RKO (cell line): ENCODE measurements around the gene GOLPH3.

Source experiments
- DNase-seq: peaks from one replicate; pipeline ENCODE4 v3.0.0-alpha.2; 2016; ENCODE audit warnings: low spot score

GOLPH3 gene

DNA sequence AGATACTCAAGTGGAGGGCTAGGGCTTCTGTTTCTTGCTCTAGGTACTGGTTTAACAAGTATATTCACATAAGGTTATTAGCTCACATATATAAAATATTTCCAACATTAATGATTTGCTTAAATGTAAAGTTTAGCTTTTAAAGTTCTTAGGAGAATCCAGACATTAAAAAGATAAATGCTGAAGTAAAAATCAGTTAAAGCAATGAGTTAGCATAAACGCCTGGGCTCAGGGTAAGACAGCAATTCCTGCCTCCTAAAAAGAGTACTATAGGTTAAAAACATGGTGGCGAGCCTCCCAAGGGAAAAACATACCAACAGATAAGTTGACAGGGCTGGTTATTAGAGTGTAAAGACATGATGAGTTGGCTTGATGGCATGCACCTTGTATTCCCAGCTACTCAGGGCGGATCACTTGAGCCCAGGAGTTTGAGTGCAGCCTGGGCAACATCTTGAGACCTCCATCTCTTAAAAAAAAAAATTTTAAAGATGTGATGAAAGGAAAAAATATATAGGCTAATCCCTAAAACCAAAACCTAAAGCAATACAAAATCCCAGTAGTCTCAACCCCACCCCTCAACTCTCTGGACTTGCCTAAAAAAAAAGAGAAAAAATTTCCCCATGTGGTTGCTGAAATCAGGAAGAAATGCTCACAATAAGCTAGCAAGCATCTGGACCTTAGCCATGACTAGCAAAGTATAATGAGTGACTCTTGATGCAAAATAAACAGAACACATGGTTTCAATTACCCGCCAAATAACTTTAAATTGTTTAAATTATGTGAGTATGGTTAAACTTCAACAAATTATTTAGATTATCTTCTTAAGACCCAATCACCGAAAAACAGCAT is 3.6 kb downstream of the GOLPH3 start:
- DNase-seq: no peak

DNA sequence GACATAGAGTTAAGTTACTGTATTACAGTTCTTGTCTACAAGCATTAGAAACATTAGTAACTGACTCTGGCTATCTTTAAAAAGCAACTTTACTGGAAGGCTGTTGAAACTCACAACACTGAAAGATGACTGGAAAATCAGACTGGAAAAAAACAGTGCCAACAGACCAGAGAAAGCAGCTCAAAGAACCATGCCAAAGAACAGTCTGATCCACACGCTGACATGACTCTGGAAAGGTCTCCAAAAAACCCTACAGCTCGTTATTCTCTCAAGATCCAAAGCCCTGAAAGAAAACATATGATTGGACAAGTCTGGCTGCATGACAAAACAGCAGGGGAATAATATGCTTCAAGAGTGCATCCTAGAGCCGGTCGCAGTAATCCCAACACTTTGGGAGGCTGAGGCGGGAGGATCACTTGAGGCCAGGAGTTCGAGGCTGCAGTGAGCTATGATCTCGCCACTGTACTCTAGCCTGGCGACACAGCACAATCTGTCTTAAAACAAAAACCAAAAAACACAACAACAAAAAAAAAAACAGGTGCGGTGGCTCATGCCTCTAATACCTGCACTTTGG is 5.6 kb downstream of the GOLPH3 start:
- DNase-seq: no peak

DNA sequence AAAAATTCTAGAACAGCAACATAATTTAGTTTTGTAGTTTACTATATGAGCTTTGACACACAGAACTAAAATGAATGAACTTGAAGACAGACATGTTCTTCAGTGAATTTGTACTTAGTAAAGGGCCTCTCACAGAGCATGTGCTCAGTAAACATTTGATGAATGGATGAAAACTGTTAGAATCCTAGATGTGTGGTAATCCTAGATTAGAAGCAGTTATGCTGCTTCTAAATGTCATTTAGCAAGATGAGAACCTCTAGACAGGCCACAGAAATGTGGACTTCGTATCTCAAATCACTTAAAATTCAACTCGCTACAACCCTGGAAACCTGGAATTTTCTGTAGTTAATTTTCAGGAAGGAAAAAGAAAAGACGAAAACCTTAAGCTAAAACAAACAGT is 8.5 kb downstream of the GOLPH3 start:
- DNase-seq: no peak

DNA sequence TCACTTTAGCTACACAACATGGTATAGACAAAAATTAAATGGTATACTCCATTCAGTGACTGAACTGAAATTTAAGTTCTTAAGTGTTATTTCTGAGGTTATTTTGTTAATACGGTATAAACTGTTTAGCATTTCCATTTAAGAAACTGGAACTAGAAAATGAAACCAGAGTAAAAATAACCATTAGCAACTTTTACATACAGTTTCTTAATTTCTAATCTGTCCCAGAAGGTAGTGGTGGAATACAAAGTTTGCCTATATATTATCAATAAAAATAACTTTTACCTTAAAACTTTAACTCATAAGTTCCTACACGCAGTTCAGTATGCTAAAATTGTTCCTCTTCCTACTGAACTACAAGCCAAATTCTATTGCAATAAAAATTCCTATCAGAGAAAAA is 10.3 kb downstream of the GOLPH3 start:
- DNase-seq: no peak

DNA sequence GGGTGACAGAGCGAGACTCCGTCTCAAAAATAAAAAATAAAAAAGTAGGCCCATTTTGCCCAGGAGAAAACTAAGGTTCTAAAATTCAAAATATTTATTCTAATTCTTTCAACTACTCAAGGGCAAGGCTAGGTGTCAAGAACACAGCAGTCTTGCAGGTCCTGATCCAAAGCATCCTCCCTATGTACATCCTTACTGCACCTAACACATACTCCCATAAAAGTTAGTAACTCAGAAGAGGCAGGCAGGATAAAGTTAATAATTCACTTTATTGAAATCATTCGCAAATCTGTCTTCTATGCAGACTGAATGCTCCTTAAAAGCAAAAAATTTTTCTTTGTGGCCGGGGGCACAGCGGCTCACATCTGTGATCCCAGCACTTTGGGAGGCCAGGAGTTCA is 11.1 kb downstream of the GOLPH3 start:
- DNase-seq: no peak

DNA sequence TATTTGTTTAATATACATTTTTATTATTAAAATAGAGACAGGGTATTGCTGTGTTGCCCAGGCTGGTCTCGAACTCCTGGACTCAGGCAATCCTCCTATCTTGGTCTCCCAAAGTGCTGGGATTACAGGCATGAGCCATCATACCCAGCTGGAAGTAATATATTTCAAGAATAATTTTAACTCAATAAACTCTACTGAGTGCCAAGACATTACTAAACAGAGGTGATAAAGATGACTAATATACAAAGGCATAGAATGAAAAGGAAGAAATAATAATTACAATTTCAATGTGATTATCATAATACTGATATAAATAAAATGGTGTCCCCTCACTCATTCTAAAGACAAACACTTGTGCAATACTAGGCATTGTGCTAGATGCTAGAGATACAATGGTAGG is 13.9 kb downstream of the GOLPH3 start:
- DNase-seq: no peak

DNA sequence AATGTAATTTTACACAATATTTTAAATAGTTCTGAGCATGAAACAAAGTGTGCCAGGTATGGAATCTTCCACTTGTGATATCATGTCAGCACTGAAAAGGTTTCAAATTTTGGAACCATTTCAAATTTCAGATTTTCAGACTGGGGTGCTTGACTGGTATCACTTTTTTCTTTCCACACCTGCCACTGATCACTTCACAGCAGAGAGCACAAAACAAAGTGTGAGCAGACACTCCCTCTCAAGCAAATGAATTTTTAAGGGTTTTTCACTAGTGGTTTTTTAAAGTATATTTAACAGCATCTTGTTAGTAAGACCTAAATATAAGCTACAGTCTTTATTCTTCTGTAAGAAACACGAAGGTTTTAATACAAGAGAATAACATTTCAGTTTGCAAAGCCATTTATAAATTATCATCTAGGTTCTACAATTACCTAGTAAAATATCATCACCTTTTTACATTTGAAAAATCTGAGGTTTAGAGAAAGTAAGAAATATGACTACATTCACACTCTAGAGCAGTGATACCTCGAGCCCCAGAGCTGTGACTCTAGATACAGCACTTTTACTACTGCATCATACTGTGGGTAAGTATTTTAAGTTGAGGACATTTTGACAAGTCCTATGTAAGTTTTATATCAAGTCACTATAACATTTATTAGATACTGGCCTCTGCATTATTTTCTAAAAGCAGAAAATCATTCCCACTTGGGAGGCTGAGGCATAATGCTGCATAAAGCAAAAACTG is 14.6 kb downstream of the GOLPH3 start:
- DNase-seq: no peak

DNA sequence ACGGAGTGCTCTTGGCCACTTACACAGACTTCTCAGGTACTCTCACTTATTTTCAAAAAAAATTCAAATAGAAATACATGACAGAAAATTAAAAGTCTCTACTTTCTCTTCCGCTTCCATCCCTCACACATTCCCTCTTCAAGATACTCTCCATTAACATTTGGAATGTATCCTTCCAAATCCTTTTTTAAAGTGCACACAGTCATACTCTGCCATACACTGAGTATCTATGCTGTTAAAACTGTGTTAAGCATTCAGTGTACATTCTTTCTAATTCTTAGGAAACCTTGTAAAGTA is 15.5 kb downstream of the GOLPH3 start:
- no peak for DNase-seq

DNA sequence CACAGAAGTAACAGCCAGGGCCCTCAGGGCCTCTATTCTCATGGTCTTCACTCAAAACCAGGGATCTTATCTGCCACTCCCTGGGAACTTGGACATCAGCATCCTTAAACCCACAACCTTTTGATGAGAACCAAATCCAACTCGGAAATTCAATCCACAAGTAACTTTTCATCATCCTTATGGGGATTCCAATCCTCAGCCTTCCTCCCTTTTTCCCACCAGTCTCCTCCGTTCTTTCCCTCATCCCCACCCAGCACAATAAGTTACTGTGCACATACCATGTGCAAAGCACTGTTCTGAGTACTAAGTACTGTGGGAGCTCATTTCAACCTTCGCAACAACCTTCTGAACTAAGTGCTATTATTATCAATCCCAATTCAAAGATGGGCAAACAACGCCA is 17.0 kb downstream of the GOLPH3 start:
- no peak for DNase-seq

DNA sequence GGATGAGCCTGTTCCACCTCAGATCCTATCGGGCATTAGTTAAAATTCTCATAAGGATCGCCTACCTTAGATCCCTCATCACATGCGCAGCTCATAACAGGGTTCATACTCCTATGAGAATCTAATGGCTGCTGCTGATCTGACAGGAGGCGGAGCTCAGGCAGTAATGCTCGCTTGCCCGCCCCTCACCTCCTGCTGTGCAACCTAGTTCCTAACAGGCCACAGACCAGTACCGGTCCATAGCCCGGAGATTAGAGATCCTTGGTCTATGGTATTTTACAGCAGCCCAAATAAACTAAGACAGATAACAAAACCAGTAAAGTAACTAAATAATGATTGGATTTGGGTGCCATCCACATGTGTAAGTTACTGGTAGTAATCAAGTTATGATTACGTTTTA is 17.5 kb downstream of the GOLPH3 start:
- DNase-seq: no peak

DNA sequence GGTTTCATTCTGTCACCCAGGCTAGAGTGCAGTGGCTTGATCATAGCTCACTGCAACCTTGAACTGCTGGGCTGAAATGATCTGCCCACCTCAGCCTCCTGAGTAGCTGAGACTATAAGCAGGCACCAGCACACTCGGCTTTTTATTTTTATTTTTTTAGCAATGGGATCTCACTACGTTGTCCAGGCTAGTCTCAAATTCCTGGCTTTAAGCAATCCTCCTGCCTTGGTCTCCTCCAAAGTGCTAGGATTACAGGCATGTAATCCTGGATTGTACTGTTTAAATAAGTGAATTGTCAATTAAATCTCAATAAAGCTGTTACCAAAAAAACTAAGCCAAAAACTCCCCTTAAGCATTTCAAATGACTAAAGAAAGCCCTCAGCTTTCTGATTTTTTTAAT is 18.9 kb downstream of the GOLPH3 start:
- no peak for DNase-seq

DNA sequence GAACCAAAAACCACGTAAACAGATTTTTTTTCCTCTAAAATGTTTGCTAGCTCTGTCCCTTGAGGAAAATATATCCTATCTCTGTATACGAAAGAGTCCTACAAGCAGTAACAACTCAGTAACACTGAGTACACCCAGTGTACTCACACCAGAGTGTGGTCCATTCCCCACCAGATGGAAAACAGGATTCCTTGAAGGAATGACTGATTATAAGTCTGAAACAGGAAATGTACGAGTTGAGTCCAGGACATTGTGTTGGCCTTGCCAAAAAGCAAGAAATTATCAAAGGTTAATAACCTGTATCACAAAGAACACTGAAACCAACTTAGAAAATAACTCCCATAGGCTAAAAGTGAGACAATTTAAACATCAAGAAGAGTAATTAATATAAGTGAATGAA is 20.4 kb downstream of the GOLPH3 start:
- DNase-seq: no peak

DNA sequence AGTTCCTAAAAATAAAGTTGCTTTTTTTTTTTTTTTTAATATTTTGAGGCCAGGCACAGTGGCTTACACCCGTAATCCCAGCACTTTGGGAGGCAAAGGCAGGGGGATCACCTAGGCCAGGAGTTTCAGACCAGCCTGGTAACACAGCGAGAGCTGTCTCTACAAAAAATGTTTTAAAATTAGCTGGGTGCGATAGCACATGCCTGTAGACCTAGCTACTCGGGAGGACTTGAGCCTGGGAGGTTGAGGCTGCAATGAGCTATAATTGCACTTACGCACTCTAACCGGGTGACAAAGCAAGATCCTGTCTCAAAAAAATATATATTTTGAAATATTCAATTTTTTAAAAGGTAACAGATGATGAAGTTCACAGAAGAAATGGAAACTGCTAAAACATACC is 22.9 kb downstream of the GOLPH3 start:
- no peak for DNase-seq

DNA sequence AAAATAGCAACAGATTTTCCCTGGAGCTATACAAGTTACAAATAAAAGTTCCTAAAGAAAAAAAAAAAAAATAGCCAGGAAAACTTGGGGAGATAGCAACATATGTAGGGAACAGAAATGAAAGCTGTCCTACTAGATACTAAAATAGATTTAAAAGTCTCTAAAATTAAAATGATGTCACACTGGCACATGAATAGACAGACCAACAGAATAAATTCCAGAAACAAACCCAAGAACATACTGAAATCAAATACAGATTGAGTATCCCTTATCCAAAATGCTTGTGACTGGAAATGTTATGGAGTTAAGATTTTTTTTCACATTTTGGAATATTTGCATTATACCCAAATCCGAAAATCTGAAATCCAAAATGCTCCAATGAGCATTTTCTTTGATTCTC is 23.8 kb downstream of the GOLPH3 start:
- DNase-seq: no peak

DNA sequence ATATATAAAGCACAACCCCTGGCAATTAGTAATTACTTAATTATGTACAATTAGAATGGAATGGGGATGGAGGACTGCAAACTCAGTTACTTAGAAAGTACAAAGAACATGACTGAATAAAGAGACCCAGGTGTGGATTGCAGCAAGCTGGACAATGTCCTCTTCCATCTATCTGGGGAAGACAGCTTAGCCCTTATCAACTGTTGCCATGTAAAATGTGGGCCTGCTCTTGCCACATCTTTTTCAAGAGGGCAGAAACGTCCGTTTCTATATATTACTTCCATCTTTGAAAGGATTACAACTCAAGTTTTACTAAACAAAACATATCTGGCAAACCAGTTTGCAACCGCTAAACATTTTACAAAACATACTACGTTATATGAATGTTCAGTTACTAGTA is 26.2 kb downstream of the GOLPH3 start:
- no peak for DNase-seq

DNA sequence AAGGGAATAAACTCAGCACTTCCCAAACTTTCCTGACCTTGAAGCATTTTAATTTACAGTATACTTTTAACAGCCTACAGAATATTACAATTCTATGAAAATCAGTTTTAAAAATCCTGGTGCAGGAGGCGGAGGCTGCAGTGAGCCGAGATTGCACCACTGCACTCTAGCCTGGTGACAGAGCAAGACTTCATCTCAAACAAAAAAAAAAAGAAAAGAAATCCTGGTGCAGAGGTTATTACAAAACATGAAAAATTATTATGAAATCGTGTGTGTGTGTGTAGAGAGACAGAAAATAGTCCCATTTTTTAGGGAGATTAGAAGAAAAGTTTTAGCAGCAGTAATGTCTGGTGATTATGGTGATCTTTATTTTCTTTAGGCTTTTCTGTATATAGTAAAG is 26.9 kb downstream of the GOLPH3 start:
- no peak for DNase-seq

DNA sequence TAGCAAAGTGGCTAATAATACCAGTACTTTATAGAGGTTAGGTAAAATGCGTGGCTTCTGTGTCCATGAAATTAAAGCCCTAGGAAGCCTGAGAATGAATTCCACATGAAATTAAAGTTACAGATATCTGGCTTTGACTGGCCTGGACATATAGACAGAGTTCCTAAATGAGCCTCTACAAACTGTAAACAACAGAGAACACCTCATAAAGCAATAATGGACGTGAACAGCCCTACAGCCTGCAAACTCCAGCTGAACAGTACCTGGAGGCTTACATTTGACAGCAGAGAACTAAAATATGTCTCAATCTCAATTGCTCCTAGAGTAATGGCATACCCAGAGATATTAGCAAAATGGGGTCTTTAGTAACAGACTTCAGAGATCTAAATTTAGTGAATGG is 28.7 kb downstream of the GOLPH3 start:
- no peak for DNase-seq

DNA sequence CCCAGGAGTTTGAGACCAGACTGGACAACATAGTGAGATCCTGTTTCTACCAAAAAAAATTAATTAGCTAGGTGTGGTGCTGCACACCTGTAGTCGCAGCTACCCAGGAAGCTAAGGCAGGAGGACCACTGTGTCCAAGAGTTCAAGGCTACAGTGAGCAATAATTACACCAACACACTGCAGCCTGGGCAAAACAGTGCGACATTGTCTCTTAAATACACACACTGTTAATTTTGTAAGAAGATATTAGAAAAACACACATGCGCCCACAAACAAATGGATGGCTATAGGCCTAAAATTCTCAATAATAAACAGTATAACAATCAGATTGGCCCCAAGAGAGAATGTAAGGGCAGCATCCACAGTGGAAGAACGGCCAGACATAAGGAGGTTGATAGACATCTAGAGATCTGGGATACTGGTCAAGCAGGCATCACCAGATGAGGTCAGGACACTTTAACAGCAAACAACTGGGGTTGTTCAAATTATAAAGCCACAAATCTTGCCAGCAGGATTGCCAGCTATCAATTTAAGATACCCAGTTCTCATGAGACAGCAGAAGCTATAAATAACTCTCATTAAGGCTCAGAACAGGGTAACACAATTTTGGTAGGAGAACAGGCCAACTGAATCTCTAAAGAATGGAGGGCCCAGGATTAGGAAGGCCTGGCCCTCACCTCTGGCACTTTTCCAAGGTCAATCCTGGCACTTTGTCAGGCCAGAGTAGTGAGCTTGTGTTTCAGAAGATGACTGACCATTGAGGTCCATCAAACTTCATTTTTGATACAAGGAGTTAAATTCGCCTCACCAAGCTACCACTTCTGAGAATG is 29.5 kb downstream of the GOLPH3 start:
- no peak for DNase-seq

DNA sequence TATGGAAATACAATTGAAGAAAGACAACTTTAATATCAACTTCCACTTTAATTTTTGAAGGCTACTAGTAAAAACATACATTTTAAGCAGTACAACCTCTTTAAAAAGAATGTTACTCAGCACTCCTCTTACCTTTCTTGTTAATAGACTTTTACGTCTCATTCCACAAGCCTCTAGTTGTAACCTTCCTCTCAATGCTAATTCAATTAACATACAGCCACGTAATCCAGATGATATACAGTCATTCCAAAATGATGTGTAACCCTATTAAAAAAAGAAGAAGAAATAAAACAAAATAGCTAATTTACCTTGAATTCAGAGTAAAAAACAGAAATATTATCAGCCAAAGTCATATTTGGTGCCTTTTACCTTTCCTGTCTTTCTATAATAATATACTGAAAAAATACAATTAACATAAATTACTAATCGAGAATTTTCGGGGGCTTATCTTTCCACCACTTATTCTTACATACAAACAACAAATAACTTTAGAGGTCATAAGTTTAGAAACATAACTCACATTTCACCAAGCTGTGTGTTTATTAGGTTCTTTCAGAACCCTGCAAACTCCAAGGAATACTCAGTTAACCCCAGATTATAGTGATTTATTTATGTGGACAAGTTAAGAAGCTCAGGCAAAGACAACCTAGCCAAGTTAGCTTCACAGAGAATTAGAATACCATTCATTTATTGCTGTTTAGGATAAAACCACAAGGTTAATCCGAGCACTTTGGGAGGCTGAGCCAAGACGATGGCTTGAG is 30.3 kb downstream of the GOLPH3 start:
- no peak for DNase-seq

DNA sequence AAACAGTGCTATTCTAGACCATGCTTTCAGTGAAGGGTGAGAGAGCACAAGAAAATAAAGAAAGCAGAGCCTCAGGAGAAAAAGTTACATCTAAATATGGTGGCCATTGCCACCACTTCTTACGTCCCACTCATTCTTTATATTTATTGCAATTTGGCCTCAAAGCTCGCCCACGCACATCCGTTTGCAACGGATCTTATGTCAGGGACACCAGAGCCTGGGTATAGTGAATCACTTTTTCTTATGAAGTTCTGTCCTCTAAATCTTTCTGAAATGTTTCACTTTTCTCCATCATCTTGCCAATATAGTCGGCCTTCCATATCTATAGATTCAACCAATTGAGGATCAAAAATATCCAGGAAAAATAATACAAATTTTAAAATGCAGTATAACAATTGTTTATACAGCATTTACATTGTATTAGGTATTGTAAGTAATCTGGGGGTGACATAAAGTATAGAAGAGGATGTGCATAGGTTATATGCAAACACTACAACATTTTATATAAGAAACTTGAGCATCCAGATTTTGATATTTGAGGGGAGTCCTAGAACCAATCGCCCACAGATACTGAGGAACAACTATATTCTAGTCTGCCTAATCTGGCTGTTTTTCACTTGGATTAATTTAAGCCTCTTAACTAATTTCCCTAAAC is 35.2 kb downstream of the GOLPH3 start:
- DNase-seq: no peak

DNA sequence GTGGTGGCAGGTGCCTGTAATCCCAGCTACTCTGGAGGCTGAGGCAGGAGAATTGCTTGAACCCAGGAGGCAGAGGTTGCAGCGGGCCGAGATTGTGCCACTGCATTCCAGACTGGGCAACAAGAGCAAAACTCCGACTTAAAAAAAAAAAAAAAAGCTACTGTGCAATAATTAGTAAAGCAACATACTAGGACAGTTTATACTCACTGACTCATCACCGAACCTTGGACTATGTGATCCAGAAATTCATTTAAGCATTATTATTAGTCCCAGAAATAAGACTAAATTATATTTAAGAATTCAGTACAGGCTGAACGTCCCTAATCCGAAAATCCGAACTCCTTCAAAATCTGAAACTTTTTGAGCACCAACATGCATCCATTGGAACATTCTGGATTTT is 37.8 kb downstream of the GOLPH3 start:
- no peak for DNase-seq
